ENCODE results near the gene IL1RAP. TPM values are rescaled to one million over a fixed set of nuclear protein-coding genes. Genes with fewer than 3 reads are reported as not detected.

IL1RAP gene
- total and polyA plus RNA-seq, 7 donors: 1.2 to 13.0 (median 2.9) TPM

DNA sequence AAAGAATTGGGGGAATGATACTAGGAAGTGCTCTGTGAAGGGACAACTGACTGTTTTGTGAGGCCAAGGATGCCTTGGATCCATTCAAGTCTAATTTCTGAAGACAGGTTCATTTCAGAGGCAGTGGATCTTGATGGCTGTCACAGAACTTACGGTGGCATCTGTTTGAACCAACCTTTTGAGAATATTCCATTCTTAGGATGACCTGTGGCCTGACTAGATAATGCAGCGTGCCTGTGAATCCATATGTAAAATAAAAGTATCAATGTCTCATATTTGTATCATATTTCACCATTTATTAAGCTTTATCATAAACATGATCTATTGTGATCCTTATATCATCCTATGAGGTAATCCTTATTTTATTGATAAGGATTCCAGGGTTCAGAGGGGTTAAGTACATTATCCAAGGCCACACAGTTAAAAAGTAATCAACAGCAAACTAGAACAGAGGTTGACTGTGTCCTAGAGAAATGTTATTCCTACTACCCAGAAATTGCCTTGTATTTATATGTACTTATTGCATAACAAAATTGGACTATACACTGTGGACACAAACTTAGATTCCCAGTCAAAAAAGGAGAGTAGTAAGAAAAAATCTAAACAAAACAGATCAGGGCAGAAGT is 34.3 kb downstream of the IL1RAP start:
- Histone ChIP-seq H3K4me1 (no peaks in the 10 kb centered on the region), H3K9me3 (no peaks in the 10 kb centered on the region), H3K27me3 (no peaks in the 10 kb centered on the region), H3K4me3 (no peak overlapping the region), H3K36me3 (no peaks in the 10 kb centered on the region), H3K27ac (no peak overlapping the region)
- DNase-seq: no peak
- TF ChIP-seq, protein P1, sequence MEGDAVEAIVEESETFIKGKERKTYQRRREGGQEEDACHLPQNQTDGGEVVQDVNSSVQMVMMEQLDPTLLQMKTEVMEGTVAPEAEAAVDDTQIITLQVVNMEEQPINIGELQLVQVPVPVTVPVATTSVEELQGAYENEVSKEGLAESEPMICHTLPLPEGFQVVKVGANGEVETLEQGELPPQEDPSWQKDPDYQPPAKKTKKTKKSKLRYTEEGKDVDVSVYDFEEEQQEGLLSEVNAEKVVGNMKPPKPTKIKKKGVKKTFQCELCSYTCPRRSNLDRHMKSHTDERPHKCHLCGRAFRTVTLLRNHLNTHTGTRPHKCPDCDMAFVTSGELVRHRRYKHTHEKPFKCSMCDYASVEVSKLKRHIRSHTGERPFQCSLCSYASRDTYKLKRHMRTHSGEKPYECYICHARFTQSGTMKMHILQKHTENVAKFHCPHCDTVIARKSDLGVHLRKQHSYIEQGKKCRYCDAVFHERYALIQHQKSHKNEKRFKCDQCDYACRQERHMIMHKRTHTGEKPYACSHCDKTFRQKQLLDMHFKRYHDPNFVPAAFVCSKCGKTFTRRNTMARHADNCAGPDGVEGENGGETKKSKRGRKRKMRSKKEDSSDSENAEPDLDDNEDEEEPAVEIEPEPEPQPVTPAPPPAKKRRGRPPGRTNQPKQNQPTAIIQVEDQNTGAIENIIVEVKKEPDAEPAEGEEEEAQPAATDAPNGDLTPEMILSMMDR (IDR thresholded peaks at IDR 0.05): no peak
- no peak for TF ChIP-seq POLR2A (IDR thresholded peaks at IDR 0.05)
- intact Hi-C loops (cut with DNase I): no loop called here
- 94 to 97% methylated on average over 2 of the region's 2 CpGs for WGBS, 2 donors

DNA sequence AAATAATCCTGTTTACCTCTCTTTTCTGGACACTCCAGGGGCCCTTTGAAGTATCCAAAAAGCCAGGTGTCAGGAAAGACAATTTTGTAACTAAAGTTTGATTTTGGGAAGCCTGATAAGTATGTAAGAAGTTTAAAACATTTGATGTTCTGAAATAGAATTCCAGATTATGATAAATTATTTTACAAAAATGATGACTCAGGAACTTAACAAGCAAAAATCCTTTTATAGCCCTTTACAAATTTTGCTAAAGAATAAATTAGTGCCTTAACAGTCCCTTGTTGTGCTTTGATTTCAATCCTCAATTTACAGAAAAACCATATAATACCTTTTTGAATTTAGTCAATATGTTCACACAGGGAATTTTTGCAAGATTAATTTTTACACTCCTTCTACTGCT is 38.1 kb downstream of the IL1RAP start:
- no peaks in the 10 kb centered on the region for H3K36me3 ChIP-seq
- no peaks in the 10 kb centered on the region for H3K27me3 ChIP-seq
- DNase-seq: no peak
- TF ChIP-seq, protein P1 (IDR thresholded peaks at IDR 0.05): no peak
- TF ChIP-seq POLR2AphosphoS5 (IDR thresholded peaks at IDR 0.05) (no peak), POLR2A (IDR thresholded peaks at IDR 0.05) (no peak)
- no peak overlapping the region for H3K27ac ChIP-seq
- no peaks in the 10 kb centered on the region for H3K4me1 ChIP-seq
- H3K9me3 ChIP-seq: no peaks in the 10 kb centered on the region
- intact Hi-C loops (cut with DNase I): no loop called here
- H3K4me3 ChIP-seq: no peak overlapping the region

DNA sequence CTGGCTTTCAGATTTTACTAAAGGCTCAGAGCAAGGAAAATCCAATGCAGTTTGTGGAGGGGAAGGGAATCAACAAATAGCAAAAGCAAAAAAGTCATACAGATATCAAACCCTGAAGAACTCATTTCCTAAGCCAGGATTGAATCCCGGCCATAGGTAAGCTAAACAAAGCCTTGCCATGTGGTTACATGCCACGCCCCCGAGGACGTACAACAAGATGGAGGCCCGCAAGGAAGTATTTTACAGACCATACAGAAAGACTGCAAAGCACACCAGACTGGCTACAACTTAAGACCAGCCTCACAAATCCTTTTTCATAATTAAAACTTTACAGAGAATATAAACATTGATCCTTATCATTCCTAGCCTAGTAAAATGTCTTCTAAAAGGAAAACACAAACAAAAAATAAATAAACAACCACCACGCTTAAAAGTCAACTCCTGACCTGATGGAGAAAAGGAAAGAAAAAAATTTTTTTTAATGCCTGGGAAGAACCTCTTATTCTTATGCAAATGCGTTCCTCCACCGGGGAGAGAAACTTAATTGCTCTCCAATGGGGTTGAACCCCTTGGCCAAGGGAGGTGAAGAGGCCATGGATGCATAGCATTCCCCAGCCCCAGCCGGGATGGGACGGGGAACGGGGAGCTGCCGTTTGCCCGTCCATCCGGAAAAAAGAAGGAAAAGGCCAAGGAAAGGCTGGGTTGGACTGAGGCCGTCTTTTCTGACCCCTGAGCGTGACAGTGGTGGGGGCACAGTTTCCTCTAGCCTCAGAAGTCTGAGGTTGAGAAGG is 39.3 kb downstream of the IL1RAP start:
- intact Hi-C loops (cut with DNase I): no loop called here
- no peaks in the 10 kb centered on the region for H3K36me3 ChIP-seq
- 88% methylated on average over 16 of the region's 16 CpGs for WGBS, 2 donors

DNA sequence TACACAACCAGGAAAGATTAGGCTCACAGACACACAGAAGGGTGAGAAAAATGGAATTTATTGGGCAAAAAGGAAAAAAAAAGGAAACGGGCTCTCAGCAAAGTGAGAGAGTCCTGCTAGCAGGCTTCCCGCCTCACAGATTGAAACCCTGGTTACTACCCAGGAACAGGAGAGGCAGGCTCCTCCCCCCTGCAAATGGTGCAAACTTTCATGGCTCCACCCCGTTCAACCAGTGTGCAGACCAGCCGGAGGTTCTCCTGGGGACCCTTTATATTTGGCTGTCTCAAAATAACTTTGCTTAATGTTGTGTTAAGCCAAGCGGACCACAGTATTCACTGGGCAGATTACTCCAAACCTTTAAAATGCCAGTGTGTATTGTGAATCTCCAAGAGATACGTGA is 40.3 kb downstream of the IL1RAP start:
- no peaks in the 10 kb centered on the region for H3K36me3 ChIP-seq
- no peaks in the 10 kb centered on the region for H3K4me1 ChIP-seq
- DNase-seq: no peak
- intact Hi-C loops (cut with DNase I): no loop called here
- 91 to 93% methylated on average over 6 of the region's 6 CpGs for WGBS, 2 donors
- H3K27me3 ChIP-seq: no peaks in the 10 kb centered on the region
- no peak overlapping the region for H3K4me3 ChIP-seq
- no peak overlapping the region for H3K27ac ChIP-seq
- H3K9me3 ChIP-seq: no peaks in the 10 kb centered on the region
- TF ChIP-seq EP300 (IDR thresholded peaks at IDR 0.05) (no peak), POLR2AphosphoS5 (IDR thresholded peaks at IDR 0.05) (no peak), POLR2A (IDR thresholded peaks at IDR 0.05) (no peak)
- TF ChIP-seq, protein P1 (IDR thresholded peaks at IDR 0.05): no peak

More for the DNA sequence above, 39.3 kb downstream of the IL1RAP start:
- no peak overlapping the region for H3K4me3 ChIP-seq
- H3K9me3 ChIP-seq: no peaks in the 10 kb centered on the region
- no peaks in the 10 kb centered on the region for H3K4me1 ChIP-seq
- H3K27me3 ChIP-seq: no peaks in the 10 kb centered on the region
- TF ChIP-seq POLR2A (IDR thresholded peaks at IDR 0.05) (no peak), POLR2AphosphoS5 (IDR thresholded peaks at IDR 0.05) (no peak), EP300 (IDR thresholded peaks at IDR 0.05) (no peak)
- TF ChIP-seq, protein P1 (IDR thresholded peaks at IDR 0.05): no peak
- H3K27ac ChIP-seq: no peak overlapping the region
- no peak for DNase-seq

All from sigmoid colon (tissue), 7 donors.